Measurements from ENCODE around the gene PURA. TPM values are rescaled to one million over a fixed set of nuclear protein-coding genes. Genes with fewer than 3 reads are reported as not detected.

PURA gene
- total and polyA plus RNA-seq, 2 of the 13 experiments (the other 11 are each of a cell fraction or from before 2014, with no cell fraction given), result 2.0 to 5.0 TPM

- TF ChIP-seq ZMYM3 (CRISPR knock-in tag; IDR thresholded peaks at IDR 0.05), result 0 out of 2 replicates have a peak, but pooled peaks have one; percentile 54
- peak in 1 of 2 experiments; percentile 47; a peak in 1 of 4 replicates for TF ChIP-seq REST (IDR thresholded peaks at IDR 0.05; ENCODE audit: borderline replicate concordance in 1 of 2, low read depth in 1 of 2, low read length in 2 of 2)
- peak; percentile 78 for TF ChIP-seq PHF21A (CRISPR knock-in tag; IDR thresholded peaks at IDR 0.05)
- TF ChIP-seq MAF1 (CRISPR knock-in tag; IDR thresholded peaks at IDR 0.05; ENCODE audit: borderline replicate concordance), result peak; percentile 79
- TF ChIP-seq HCFC1 (IDR thresholded peaks at IDR 0.05; ENCODE audit: low read depth, low read length), result no peak
- peak; percentile 52; the same call in 1 of the 2 replicates for TF ChIP-seq KLF15 (CRISPR knock-in tag; IDR thresholded peaks at IDR 0.05; ENCODE audit: borderline replicate concordance)
- no peak for TF ChIP-seq SOX6 (IDR thresholded peaks at IDR 0.05)
- TF ChIP-seq SOX6 (CRISPR knock-in tag; IDR thresholded peaks at IDR 0.05), result peak; percentile 53
- no peak for TF ChIP-seq ZBTB7A (CRISPR knock-in tag; IDR thresholded peaks at IDR 0.05)
- TF ChIP-seq ZMYM2 (CRISPR knock-in tag; IDR thresholded peaks at IDR 0.05), result no peak
- no peak for TF ChIP-seq SIX4 (CRISPR knock-in tag; IDR thresholded peaks at IDR 0.05)
- TF ChIP-seq HMGXB3 (CRISPR knock-in tag; IDR thresholded peaks at IDR 0.05; ENCODE audit: borderline replicate concordance), result peak; percentile 34; the same call in 1 of the 2 replicates
- TF ChIP-seq ZNF335 (CRISPR knock-in tag; IDR thresholded peaks at IDR 0.05), result 0 out of 2 replicates have a peak, but pooled peaks have one; percentile 41
- no peak for TF ChIP-seq ZNF737 (CRISPR knock-in tag; IDR thresholded peaks at IDR 0.05; ENCODE audit: borderline replicate concordance)
- TF ChIP-seq CSRNP1 (CRISPR knock-in tag; IDR thresholded peaks at IDR 0.05), result peak; percentile 65; the same call in 1 of the 2 replicates
- TF ChIP-seq GPBP1L1 (CRISPR knock-in tag; IDR thresholded peaks at IDR 0.05), result no peak
Observed at GRCh38 chr5:140107312-140108092, 6.4 kb upstream of the PURA start (continued).
